CD4-positive, alpha-beta T cell treated with Interleukin-21 for 1 hour (primary cell): ENCODE data around the gene FALEC.

Experiments
- DNase-seq: peaks from one replicate; pipeline ENCODE4 v3.0.0-alpha.2; 2020

The FALEC gene

DNA sequence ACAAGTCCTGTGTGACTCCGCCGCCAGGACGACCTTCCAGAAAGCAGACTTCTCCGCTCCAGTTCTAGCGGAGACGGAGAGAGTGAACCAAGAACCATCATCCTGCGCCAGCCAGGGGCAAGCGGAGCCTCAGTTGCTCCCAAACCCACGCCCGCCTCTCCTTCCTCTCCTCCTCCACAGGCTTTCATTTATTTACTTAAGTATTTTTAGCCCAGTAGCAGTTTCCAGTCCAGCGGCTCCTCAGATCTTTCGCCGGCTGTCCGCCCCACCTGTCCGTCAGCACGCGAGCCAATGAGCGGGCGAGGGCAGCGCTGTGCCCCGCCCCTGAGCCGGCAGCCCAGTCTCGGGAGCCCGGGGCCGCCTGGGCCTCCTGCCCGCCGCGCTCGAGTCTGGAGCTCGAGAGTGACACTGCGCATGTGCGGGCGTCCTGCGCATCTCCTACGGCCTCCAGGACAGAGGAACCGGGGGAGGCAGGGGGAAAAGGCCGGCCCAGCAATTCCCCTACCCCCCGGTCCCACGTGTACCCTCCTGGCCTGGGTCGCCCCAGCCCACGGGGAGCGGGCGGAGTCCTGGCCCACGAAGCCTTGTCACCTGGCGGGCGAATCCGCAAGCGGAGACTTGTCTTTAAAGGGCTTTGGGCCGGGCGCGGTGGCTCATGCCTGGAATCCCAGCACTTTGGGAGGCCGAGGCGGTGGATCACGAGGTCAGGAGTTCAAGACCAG is at the start of gene FALEC:
Gene FALEC (plus strand): TSS at position 425 of the 722 bp plus-strand sequence.
- DNase-seq, result peak; percentile 93

DNA sequence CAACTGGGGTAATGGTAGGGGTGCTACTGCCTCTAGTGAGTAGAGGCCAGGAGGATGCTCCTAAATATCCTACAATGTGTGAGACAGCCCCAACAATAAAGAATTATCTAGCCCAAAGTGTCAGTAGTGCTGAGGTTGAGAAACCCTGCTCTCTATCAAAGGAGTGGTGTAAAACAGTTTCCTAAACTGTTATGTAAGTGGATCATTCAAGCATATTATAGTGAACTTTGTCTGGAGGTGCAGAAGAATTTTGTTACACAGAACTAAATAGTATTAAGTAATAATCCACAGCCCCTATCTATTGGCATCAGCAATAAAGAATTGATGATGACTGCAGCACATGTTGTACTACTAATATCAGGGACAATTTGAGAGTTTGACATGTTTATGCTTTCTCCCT is 48.6 kb upstream of the FALEC start:
- DNase-seq, result no peak

DNA sequence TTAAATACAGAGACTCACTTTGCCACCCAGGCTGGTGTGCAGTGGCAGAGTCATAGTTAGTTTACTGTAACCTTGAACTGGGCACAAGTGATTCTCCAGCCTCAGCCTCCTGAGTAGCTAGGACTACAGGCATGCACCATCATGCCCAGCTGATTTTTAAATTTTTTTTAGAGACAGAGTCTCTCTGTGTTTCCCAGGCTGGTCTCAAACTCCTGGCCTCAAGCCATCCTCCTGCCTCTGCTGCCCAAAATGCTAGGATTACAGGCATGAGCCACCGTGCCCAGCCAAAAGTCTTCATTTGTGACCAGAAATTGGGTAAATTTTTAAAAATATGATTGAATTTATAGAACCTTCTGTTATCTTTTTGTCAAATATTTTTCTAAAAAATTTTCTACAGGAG is 46.3 kb upstream of the FALEC start:
- no peak for DNase-seq

DNA sequence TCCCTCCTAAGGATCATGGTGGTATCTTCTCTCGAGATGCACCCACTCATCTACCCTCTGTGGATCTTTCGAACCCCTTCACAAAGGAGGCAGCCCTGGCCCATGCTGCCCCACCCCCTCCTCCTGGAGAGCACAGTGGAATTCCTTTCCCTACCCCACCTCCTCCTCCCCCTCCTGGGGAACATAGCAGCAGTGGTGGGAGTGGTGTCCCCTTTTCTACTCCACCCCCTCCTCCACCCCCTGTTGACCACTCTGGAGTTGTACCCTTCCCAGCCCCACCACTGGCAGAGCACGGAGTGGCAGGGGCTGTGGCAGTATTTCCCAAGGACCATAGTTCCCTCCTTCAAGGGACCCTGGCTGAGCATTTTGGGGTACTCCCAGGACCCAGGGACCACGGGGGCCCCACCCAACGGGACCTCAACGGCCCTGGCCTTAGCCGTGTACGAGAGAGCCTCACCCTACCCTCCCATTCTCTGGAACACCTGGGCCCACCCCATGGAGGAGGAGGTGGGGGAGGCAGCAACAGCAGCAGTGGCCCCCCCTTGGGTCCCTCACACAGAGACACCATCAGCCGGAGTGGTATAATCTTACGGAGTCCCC is 42.9 kb upstream of the FALEC start:
- DNase-seq, result no peak

DNA sequence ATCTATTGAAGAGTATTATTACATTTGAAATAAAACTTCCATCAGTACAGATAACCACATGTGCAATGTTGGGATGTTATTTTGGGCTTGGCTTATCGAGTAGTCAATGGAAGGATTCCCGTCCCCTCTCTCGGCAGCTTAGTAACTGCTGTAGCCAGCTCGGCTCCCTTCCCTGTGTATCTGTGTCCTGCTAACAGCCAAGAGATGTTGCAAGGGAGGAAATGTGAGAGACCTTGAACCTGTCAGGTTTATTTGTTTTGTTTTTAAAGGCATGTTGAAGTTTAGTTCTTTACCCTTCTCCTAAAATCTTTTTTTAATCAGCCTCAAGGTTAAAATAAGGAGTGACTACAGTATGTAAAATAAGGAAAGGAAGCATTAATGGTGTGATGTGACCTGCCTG is 41.9 kb upstream of the FALEC start:
- no peak for DNase-seq

DNA sequence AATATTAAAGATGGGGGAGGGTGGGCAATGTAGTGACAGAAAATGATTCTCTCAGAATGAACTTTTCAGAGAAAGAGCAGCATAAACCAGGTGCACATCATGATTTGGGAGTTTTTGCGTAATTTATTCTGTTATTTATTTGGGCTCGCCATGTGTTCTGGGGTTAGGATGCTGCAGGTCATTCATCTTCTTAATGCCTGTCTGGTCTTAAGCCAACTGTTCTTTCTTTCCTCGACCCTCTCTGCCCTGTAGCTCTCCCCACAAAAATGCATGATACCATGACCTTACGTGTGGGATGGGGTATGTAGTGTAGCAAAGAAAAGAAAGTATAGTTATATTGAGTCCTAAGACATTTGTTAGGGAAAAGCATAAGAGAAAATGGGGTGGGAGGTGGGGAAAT is 40.7 kb upstream of the FALEC start:
- no peak for DNase-seq

DNA sequence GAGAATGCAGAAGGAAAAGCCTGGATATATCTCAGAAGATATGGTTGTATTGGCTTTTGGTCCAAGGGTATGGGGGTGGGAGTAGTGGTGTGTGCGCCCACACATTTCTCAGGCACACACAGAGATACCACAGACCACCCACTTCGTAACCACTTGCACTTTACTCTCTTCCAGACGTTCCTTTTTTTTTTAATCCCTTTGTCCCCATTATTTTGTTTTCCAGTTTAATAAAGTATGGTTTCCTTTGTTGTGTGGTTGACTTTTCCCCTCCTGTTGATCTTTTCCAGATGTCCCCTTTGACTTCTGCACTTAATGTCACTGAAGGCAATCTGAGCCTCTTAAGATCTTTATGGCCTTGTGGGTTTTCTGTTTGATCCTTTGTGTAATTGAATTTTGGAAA is 38.8 kb upstream of the FALEC start:
- no peak for DNase-seq

DNA sequence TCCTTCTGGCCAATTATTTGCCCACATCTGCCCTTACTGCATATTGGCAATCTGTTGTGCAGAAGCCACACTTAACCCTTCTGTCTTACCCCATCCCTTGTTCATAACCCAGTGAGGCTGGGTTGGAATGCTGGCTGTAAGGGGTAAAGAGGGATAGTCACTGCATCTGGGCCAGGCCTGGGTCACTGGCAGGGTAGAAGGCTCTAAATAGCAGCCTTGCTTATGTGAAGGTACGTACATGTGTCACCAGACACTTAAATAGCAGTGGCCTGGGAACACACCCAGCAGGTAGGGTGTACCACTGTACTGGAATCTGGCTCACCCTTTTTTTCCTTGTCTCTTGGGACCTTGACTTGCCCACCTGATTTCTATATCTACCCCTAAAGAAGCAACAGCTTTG is 38.2 kb upstream of the FALEC start:
- DNase-seq, result no peak

DNA sequence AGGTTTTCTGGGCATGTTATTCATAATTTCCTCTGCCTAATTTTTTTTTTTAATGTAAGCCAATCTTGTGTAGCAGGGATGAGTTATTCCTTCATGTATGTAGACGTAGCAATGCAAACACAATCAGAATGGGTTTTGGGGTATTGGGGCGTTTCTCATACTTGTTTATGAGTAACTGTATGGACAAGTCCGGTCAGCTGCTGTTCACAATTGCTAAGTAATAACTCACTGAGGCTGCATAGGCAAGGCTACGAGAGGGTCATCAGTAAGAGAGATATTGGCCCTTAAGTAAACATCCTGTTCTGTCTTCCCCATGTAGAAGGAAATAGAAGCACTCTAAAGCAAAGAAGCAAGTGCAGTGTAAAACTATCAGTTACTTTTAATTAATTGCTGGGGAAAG is 37.8 kb upstream of the FALEC start:
- DNase-seq, result no peak

DNA sequence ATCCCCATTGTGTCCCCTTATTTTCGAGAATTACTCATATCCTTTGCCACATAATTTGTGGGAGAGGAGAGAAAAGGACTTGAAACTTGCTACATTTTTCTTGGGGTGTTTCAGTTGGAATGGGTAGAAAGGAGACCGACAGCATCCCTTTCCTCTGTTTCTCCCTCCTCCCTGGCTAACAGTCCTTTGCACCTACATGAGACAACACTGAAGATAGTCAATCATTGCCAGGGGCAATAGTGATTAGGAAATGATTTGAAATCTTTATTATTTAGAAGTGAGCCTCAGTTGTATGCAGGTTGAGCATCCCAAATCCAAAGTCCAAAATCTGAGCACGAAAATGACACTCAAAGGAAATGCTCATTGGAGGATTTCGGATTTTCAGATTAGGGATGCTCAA is 36.2 kb upstream of the FALEC start:
- no peak for DNase-seq

DNA sequence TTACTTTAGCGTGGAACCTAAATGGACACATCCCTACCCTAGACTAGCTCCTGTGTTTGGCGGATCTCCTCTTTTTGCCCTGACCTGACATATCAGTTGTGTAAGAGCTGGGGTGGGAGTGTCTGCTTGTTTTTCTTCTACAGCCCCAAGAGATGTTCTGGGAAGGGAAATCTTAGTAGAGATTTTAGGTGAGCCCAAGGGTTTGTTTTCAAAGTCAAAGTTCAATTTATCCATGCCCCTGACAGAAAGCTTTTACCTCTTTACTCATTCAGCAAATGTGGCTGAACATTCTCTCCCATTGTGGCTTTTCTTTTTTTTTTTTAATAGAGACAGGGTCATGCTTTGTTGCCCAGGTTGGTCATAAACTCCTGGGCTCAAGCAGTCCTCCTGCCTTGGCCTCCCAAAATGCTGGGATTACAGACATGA is 35.6 kb upstream of the FALEC start:
- DNase-seq, result no peak

DNA sequence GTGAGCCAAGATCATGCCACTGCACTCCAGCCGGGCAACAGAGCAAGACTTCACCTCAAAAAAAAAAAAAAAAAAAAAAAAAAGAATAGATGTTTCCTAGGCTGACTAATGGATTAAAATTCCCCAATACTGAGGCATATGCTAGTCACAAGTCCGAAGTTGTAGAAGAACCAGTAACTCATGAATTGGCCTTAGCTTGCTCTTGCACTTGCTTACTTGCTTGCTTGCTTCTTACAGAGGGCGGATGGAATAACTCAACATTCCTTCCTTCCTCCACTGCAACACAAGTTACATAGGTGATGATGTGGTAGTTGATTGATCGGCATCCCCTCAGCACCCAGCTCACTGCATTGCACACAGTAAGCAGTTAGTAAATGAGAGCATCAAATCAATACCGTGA is 31.1 kb upstream of the FALEC start:
- DNase-seq, result no peak

DNA sequence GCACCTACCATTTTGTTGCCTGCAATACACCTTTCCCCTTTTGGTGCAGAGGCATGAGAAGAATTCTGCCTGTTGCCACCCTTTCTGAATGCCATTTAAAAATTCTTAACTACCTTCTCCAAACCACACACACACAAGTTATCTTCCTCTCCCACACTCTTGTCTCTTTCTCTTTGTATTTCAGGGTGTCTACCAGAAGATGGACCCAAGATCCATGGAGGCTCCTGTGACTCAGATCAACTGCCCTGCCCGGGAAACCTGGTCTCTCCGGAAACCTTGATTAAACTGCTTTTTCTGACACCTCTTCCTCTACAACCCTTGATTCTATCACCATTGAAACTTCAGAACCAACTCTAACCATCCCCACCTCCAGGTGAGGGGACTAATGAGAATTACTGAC is 30.7 kb upstream of the FALEC start:
- no peak for DNase-seq

DNA sequence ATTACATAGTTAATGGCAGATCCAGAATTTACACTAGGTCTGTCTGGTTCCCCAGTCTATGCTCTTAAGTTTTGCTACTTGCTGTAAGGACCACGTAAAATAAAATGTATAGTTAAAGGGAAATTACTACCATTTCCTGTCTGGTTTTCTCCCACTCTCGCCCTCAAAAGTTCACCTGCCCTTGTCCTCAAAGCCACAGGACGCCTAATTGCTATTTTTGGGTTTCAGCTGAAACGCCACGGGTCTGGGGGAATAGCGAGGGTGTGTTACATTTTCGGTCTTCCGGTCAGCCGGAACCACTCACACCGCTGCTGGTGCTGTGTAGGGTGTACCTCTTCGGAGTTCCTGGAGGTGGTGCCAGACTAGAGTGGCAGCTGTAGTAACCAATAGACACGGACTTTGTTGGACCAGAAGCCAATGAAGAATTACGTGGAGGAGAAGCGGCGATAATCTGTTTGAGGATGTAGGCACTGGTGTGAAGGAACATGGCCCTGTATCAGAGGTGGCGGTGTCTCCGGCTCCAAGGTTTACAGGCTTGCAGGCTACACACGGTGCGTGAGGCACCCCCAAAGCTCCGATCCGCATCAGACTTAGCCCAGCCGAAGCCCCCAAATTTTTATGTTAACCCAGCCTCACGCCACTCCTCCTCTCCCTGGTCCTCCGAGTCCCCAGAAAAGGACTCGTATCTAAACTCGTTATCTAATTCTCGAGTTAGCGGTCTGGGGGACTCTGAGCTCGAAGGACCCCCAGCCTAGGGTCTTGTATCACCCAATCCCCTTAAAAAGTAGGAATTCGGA is 28.4 kb upstream of the FALEC start, which contains the start of gene TARS2:
Gene TARS2 (plus strand): TSS at position 454 of the 797 bp plus-strand sequence. CDS start 32 bp downstream, at position 486.
- DNase-seq, result peak; percentile 98

DNA sequence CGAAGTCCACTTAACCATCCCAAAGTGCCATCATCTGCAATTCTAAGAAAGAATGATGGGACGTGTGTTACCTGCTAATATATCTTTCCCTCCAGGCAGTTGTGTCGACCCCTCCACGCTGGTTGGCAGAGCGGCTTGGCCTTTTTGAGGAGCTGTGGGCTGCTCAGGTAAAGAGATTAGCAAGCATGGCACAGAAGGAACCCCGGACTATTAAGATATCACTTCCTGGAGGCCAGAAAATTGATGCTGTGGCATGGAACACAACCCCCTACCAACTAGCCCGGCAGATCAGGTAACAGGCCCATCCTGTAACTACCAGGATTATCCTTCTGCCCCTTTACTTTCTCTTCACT is 27.8 kb upstream of the FALEC start:
- DNase-seq, result peak; percentile 5

DNA sequence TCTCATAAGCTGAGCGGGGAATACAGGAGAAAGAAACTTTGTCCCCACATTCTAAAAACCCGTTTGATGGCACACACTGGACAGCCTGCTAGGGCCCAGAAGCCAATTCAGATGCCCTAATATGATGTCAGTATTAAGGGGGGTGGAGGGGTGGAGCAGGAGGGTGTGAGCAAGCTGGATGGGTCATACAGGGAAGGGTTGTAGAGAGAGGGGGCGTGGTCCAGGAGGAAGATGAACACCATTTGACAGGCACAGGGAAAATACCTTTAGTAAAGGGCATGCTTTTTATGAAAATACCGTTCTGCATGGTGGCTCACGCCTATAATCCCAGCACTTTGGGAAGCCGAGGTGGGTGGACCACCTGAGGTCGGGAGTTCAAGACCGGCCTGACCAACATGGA is 22.4 kb upstream of the FALEC start:
- no peak for DNase-seq

DNA sequence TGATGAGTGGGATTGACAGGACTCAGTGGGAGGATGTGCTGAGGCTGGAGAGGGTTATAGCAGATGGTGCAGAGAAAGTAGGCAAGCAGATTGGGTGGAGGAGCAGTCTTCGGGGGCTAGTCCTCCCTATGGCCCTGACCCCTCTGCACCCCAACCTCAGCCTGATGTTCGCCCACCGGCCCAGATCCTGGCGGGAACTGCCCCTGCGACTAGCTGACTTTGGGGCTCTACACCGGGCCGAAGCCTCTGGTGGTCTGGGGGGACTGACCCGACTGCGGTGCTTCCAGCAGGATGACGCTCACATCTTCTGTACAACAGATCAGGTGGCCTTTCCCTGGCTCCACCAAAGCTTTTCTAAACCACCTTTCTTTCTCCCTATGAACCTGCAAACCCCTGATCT is 17.2 kb upstream of the FALEC start:
- no peak for DNase-seq

DNA sequence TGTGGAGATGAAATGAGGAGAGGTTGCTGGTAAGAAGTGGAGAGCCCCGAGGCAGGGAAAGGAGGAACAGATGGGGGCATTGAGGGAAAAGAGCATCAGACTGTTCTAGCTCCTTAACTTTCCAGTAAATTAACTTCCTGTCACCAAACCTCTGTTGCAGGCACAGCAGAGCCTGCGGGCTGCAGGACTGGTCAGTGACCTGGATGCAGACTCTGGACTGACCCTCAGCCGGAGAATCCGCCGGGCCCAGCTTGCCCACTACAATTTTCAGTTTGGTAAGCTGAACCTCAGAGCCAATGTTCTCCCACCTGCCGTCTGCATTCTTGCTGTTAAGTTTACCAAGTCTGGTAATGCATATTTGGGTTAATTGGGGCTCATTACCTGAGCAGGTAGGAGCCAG is 10.1 kb upstream of the FALEC start:
- DNase-seq, result no peak

DNA sequence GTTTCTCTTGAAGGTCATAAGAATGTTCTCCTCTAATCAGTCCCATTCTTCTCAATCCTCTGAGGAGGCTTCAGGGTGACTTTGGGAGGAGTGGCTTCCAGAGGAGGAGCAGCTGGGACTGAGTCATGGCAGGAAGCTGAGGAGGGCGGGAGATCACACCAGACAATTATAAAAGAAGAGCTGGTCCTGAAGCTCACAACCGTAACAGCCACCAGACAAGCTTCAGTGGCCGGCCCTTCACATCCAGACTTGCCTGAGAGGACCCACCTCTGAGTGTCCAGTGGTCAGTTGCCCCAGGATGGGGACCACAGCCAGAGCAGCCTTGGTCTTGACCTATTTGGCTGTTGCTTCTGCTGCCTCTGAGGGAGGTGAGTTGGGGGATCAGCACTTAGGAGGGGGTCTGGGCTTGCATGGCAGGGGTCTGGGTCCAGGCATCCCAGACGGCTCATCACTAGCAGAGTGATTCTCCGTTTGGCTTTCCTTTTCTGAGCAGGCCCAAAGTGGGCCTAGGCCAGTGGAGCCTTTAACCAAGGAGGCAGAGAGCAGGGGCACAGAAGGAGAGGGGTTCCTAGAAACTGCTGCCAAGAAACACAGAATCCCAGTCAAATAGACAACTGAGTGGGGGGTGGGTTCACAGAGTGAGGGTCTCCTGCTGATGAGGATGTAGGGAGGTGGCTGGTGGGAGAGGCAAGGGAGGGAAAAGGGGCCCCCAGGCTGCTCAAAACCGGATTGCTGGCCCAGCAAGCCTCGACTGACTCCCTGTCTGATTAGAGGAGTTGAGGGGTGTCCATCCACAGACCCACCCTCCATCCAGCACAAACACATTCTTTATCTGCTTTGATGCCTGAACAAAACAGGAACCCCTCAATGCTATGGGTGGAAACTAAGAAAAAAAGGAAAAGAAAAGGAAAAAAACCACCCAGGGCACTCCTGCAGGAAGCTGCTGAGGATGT is 7.4 kb upstream of the FALEC start, which contains the start of gene ECM1:
Gene ECM1 (plus strand): TSS at position 198 of the 953 bp plus-strand sequence. CDS start 101 bp downstream, at position 299.
- DNase-seq, result no peak

DNA sequence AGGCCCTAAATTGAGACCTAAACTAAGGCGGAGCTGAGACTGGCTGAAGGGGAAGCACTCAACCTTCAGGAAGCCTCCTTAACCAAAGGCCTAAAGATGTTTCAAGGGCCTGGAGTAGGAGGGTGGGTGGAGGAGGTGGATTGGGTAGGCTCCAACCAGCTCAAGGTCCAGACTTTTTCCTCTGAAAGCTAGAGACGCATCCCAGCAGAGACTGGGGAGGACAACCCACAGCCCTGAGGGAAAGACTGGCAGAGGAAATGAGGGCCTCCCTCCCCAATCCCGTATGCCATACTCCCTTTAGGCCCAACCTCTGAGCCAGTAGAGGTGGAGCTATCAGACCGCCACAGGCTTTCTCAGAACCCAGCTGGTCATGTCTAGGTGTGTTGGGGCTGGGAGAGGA is 6.6 kb upstream of the FALEC start:
- no peak for DNase-seq

DNA sequence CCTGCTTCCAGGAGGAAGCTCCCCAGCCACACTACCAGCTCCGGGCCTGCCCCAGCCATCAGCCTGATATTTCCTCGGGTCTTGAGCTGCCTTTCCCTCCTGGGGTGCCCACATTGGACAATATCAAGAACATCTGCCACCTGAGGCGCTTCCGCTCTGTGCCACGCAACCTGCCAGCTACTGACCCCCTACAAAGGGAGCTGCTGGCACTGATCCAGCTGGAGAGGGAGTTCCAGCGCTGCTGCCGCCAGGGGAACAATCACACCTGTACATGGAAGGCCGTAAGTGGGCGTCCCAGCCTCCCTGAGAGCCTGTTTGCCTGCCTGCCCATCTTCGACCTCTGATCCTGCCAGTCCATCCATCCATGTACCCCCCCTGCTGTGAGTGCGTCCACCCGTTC is 4.0 kb upstream of the FALEC start:
- no peak for DNase-seq

DNA sequence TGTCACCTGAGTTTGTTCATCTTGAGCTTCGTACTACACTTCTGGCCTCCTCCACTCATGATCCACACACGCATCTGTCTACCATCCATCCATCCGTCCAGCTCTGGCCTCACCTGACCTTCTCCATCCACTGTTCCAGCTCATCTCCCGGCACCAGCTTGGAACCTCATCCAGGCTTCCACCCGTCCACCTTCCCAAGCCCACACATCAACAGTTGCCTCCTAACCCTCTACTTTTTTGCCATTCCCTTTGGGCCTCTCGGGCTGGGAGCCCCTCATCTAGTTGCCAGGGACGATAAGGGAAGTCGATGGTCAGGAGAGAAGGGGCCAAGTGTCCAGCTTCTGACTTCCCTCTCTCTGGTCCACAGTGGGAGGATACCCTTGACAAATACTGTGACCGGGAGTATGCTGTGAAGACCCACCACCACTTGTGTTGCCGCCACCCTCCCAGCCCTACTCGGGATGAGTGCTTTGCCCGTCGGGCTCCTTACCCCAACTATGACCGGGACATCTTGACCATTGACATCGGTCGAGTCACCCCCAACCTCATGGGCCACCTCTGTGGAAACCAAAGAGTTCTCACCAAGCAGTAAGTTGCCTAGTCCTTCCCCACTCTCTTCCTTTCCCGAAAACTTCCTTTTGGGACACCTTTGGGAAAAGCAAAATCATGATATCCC is 3.4 kb upstream of the FALEC start:
- DNase-seq, result no peak
